ENCODE data around the gene GSE1.

The GSE1 gene

DNA sequence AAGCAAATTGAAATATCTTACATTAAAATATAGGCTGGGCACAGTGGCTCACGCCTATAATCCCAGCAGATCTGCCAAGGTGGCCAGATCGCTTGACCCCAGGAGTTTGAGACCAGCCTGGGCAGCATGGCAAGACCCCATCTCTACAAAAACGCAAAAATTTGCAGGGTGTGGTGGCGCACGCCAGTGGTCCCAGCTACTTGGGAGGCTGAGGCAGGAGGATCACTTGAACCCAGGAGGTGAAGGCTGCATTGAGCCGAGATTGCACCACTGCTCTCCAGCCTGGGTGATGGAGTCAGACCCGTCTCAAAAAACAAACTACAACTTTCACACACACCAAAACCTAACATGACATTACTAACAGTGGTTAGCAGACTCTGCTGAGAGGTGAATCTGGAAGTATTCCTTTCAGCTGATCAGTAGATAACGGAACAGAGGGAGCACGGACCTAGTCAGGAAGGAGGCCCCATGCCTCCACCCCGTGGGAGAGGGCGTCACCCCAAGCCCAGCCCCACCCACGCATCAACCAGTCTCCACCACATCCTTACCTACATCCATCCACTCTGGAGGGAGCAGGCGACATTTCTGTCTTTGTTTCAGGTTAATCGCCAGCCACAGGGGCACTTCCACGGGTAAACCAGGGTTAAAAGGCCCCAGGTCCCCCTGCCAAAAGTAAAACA lies 73.9 kb downstream of the GSE1 start:
- no peak for DNase-seq

DNA sequence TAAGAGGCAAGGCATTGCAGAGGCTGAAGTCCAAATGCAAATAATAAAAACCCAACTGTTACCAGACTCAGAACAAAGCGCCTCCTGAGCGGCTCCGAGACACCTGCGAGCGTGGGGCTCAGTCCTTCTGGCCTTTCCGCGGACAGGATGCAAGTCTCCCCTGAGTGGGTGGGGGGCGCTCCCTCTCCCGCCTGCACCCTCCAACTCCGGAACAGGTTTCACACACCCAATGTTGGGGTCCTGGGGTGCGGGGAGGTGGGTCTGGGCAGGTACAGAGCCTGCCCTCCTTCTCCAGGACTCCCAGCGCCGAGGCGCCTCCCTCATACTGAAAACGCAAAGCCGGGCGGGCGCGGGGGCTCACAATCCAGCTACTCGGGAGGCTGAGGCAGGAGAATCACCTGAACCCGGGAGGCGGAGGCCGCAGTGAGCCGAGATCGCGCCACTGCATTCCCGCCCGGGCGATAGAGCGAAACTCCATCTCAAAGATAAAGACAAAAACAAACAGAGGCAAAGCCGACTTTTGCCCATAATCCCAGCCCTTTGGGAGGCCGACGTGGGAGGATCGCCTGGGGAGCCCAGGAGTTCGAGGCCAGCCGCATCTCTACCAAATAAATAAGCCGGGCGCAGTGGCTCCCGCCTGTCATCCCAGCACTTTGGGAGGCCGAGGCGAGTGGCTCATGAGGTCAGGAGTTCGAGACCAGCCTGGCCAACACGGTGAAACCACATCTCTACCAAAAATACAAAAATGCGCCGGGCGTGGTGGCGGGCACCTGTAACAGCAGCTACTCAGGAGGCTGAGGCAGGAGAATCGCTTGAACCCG lies 74.7 kb downstream of the GSE1 start:
- DNase-seq: no peak

DNA sequence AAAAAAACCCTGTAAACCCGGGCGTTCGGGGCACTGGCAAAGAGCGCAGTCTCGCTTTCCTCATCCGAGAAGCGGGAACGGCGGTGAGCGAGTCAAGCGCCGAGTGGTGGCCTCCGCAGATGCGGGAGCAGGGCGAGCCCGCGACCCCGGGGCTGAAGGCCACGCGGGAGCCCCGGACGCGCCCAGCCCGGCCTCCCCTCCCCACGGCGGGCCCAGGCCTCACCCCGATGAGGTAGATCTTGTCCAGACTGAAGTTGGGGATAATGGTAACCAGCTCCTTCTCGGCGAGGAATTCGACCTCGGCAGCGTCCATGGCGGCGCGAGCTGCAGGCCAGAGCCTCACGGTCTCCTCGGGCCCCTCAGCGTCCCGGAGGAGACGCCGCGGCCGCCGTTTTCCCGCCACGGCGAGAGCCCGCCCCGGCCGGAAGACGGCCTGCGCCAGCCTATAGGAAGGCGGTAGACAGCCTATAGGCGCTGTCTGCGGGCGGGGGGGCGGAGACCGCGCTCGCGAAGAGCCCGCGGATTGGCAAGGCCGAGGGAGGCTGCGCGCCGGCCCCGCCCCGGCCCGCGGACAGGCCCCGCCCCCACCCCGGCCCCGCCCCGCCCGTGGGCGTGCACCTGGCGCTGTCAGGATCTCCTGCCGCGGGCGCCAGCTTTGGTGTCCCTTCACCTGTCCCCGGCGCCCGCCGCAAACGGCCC lies 75.6 kb downstream of the GSE1 start, which contains the start of gene GINS2:
TSS of gene GINS2 (minus strand) at position 369 of the 699 bp plus-strand sequence. CDS start at position 313, 56 bp downstream.
- DNase-seq: no peak

DNA sequence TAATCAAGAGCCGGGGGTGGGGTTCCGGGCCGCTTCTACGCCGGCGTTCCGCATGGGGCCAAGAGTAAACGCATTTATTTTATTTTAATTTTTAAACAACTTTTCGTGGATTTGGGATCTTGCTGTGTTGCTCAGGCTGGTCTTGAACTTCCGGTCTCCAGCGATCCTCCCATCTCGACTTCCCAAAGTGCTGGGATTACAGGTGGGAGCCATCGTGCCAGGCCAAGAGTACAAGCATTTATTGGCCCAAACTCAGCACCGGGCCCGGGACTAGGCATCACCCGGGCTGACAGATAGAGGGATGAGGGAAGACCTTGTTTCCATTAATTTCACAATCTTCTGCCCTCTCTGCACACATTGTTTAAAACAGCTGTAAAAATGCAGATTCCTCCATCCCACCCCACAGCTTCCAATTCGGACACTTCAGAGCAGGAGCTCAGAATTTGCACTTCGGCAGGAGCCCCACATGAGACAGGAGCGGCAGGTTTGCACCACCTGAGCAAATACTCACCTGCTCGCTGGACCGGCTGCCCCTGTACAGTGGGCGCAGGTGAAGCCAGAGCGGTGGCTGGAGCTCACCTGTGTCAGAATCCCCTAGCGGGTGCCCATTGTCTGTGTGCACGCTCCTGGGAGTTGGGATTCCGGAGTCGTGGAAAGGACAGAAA lies 76.3 kb downstream of the GSE1 start:
- DNase-seq: no peak

DNA sequence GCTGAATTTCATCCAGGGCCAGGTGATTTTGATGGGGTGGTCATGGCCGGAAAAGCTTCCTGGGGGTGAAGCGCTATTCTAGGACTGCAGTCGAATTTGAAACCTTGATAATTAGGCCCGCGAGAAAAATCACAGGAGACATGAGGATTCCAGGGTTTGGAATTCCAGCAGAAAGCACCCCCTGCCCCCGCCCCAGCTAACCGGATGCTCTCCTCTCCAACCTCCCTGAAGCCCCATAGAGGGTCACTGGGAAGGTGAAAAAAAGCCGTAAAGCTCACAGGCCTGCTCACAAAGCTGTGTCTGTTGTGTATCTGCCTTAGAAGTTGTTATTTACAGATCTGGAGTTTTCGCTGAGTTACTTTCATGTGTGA lies 76.8 kb downstream of the GSE1 start:
- DNase-seq: no peak

DNA sequence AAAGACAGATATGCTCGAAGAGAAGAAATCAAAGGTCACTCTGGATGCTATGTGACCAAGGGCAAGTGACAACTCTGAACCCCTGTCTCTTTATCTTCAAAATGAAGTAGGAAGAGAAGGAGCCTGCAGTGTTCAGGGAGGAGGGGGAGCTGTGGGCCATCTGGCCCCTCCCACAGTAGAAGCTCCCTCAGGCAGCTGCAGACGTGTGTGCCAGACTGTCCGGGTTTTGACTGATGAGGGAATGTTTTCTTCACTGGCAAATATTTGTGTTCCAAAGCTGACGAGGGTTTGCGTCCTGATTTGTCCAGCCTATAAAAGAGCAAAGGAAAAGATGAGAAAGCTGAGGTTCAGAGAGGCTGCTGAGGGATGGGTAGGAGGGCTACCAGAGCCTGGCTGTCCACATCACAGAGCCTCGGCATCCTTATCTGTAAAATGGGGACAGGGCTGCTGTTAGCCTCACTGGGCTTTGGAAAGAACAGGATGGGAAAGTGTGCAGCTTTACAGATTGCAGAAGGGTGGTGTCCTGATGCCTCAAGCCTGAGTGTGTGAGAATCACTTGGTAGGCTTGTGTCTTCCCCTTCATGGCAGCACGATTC lies 77.4 kb downstream of the GSE1 start:
- DNase-seq: no peak

DNA sequence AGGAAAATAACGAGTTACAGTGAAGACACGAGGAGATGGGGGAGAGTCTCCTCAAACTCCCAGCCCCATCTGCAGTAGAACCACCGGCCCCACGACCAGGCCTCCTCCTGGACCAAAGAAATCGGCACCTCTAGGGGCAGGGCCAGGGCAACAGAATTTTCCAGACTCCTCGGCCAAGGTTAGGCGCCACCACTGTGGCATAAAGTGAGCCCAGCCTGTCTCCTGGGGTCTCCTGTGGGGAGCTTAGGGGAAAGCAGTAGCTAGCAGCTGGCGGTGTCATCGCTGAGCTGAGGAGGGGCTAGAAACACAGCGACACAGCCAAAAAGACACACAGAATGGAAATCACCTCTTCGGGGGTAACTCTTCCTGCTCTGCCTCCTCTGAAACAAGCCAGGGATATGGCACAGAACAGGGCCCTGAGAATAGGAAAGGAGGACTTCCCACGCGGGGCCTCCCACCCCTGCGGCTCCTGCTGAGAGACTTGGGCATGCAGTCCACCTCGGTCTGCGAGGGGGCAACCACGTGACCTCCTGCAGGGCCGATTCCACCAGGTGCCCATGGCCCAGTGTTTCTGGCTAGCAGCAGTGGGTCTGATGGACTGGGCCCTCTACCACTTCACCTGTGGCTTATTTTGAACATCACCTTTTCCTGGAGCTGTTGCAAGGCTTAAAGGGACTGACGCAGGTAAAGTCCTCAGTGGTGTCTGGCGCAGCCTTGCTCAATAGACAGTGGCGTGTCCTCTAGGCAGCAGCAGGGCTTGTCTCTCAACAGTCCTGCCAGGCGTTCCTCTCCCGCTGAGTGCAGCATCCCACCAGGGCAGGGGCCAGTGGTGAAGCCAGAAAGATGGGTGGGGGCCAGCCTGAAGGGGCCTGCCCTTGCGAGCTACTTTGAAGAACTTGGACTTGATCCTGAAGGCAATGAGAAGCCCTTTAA lies 82.3 kb downstream of the GSE1 start:
- no peak for DNase-seq

DNA sequence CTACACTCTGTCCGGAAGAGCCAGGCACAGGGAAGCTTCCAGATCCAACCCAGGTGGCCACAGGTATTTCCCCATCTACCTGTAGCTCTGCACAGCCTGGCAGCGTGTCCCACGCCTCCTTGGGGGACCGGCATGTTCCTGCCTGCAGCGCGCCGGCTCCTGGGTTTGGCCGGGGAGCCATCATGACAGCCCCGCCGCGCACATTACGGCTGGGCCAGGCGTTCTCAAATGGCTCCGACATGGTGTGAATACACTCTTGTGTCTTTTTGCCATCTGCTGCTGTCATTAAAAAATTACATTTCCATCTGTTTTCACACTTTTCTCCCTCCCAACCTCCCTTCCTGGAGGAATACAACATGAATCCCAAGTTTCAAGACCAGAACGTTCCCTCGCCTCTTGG lies 83.7 kb downstream of the GSE1 start:
- no peak for DNase-seq

DNA sequence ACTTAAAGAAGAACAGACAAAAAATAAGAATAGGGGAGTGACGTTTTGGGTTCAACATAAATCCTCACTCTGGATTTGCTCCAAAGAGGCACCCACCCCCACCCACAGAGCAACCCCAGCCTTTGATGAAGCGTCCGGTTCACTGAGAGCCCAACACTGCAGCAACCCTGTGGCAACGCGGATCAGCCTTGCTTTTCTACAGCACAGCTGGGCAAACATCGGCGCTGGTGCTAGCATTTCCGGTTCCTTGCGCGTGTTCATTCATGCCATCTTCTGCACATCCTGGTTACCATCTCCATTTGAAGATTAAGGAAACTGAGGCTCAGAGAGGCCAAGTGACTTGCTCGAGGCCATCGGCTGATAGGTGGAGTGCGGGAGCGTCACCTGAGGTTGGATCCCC lies 84.3 kb downstream of the GSE1 start:
- DNase-seq: no peak

DNA sequence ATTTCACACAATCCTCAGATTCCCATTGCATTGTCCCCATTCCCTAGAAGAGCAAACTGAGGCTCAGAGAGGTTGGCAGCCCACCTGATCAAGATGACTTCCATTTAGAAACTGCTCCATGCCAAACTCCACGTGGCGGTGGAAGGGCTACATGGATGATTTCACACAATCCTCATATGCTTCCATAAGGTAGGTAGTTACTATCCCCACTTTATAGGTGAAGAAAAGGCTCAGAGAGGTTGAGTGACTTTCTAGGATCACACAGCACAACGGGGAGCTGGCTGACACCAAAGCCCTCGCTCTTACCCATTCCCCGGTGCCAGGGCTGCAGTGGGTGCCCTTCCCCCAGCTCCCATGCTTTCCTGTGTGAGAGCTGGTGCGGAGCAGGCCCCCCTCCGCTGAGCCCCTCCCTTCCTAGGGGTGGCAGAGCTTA lies 85.4 kb downstream of the GSE1 start:
- DNase-seq: no peak

DNA sequence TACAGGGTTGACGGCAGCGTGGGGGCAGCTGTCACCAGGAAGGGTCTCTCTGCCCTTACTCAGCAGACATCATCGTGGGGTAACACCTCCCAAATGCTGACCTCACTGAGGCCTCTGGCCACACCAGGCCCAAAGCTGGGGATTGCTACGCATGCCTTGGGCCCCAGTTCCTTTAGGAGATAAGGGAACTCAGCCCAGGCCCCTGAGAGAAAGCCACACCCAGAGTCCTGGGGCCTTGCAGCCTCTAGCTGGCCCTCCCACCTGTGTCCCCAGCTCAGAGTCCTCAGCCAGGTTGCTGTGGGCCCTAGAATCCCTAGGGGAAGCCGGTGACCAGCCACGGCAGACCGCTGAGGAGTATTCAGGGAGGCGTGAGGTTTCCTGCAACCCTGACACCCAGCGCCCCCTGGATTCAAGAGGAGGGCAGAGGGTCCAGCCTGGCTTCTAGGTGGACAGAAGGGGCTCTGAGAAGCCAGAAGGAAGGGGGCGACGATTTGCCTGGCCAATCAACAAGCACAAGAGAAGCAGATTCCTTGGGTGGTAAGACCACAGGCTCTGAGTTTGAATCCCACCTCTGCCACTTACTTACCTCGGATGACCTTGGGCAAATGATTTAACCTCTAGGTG lies 85.9 kb downstream of the GSE1 start:
- no peak for DNase-seq

DNA sequence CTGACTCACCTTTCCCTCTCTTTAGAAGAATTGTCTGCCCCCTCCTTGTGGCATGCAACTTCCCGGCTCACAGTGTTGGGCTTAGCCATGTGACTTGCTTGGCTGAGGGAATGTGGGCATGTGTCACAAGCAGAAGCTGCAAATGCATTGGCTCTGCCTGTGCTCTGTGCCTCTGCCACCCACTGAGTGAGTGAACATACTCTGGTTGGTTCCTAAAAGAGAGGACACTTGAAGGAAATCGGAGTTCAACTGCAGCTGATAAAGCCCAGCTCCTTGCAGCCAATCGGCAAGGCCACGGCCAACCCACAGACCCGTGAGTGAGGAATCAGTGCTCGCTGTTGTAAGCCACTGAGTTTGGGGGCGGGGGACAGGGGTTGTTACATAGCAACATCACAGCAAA lies 86.5 kb downstream of the GSE1 start:
- DNase-seq: no peak

DNA sequence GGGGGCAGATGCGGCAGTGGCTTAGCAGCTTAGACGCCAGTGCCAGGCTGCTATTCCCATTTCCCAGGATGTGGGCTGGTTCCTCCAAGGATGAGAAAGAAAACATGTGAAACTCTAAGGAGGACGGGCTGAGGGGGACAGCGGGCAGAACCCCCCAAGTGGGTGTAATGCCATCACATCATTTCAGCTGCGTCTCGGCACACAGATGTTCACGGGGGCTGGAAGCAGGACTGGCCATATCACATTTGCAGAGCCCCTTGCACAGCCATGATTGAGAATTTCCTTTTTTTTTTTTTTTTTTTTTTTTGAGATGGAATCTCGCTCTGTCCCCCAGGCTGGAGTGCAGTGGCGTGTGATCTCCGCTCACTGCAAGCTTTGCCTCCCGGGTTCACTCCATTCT lies 90.9 kb downstream of the GSE1 start:
- DNase-seq: no peak

DNA sequence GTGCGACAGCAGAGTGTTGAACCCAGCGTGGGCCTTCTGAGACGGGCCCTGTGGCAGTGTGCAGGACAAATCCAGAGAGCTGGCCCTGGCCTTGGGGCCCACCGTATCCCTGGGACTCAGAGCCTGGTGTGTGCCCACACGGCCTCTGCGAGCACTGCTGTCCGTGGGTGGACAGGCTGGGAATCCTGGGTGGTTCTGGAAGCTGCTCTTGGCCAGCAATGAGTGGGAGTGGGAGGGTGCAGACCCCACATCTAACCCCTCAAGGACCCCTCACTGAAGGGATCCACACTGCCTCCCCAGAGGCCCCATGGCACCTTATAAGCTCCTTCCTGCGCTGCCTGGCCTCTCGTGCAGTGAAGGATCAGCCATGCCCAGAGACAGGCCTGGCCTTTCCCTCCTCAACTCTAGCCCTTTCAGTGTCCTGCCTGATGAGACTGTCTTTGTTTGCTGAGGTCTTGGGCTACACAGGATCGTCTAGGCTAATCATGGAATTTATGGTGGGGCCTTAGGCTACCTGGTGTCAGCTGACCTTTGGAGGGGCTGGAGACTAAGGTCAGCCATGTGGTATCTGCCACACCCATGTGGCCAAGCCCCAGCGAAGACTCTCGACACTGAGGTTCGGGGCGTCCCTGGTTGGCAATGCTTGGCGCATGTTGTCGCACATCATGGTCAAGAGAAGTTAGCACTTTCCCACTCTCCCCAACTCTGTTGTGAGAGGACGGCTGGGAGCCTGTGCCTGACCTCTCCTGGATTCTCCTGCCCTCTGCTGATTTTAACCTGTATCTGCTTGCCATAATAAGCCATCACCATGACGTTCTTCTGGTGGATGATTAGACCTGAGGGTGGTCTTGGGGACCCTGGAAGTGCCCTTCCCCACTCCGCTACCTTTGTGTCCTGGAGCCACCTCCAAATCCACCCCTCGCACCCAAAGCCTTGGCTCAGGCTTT lies 92.1 kb downstream of the GSE1 start:
- no peak for DNase-seq

DNA sequence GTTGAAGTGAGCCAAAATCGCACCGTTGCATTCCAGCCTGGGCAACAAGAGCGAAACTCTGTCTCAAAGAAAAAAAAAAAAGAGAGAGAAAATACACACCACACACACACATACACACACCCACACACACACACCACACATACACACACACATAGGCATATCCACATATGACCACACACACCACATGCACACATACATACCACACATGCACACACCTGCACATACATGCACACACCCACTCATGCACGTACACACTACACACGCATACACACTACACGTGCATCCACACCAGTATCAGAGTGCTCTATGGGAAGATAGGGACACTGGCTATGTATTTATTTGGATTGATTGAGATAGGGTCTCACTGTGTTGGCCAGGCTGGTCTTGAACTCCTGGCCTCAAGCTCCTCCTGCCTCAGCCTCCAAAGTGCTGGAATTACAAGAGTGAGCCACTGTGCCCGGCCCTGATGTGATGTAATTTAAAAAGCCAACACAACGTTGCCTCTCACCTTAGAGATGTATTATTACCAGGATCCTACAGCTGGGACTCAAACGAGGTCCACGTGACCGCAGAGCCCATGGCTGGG lies 93.4 kb downstream of the GSE1 start:
- no peak for DNase-seq

DNA sequence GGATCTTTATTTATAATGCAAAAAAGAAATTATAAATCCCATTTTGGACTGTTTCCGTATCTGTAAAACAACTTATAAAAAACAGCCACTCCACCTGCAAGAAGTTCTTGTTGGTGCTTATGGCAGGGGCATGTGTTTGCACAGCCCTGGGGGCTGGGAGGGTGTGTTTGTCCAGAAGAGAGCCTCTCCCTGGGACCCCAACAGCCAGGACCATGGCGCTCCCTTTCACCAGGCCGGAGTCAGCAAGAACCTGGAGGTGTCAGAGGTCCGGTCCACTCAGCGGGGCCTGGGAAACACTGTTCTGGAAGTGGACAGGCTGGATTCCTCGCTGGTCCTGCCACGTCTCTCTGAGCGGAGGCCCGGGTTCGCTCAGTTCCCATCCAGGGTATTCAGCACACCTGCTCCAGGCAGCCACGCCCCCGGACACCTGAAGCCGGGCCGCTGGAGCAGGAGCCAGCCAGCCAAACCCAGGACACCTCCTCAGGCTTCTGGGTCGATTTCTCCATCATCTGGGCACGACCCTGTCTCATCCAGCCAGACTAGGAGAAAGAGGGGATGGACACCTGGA lies 94.5 kb downstream of the GSE1 start:
- DNase-seq: no peak

DNA sequence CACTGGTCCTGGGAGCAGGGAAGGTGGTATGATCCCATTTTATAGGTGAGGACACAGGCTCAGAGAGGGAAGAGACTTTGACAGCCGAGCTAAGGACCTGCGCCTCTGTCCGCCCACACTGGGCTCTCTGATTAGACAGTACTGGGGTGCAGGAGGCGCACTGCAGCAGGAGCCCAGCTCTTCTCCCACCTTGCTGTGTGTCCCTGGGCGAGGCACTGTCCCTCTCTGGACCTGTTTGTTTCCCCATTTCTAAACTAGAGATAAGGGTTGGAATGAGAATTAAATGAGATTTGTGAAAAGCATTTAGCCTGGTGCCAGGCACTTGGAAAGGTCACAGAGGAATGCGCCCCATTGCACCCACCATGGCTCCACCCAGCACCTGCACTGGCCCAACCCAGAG lies 95.2 kb downstream of the GSE1 start:
- no peak for DNase-seq

DNA sequence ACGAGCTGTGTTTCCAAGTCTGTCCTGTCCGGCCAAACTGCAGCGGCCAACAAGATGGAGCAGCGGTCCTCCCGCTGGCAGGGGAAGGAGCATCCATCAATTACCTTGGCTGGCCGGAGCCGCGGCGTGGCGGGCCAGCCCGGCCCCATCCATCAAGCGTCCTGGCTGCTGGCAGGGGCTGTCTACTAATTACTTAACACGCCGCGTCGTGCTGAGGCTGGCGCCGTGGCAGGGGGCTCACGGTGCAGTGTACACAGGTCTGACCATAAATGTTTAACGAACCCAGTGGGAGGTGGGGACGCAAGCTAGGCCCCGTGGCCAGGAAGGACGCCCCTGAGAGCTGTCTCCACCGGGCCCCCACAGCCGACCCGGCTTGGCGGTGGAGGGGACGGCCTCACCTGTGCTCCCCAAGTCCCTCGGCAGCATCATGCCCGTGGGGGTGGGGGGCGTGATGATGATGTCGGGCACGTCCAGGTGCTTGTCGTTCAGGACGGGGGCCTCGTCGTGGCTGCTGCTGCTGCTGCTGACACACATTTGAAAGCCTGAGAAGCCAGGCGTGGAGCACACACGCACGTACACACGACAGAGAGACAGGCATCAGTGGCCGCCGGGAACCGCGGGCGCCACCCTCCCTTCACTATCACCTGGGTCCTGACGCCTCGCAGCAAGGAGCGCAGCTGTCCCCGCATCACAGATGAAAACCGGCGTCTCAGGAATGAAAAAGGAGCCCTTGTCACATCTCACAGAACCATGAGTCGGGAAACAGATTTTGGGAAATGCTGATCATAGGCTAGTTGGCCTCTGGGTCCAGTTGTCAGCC lies 96.9 kb downstream of the GSE1 start:
- DNase-seq: no peak
